HL-60 (cell line): ENCODE data around the gene FAM43B.

Source experiments
- GABPA ChIP-seq: IDR thresholded peaks from 2 replicates; pipeline ENCODE4 v1.6.1; 2012; ENCODE audit warnings: low read depth
- POLR2AphosphoS5 ChIP-seq: IDR thresholded peaks from 2 replicates; pipeline ENCODE4 v1.6.1; 2012; ENCODE audit warnings: low read depth
- TF ChIP-seq, protein P1 (sequence below): IDR thresholded peaks from 2 replicates; pipeline ENCODE4 v1.6.1; 2012; ENCODE audit warnings: low read depth; ENCODE audit not compliant: insufficient replicate concordance
- TF ChIP-seq, protein P2 (sequence below): IDR thresholded peaks from one replicate; pipeline ENCODE4 v1.5.1; 2011; ENCODE audit warnings: low read length, control low read depth, inconsistent platforms; ENCODE audit not compliant: insufficient read depth

DNA sequence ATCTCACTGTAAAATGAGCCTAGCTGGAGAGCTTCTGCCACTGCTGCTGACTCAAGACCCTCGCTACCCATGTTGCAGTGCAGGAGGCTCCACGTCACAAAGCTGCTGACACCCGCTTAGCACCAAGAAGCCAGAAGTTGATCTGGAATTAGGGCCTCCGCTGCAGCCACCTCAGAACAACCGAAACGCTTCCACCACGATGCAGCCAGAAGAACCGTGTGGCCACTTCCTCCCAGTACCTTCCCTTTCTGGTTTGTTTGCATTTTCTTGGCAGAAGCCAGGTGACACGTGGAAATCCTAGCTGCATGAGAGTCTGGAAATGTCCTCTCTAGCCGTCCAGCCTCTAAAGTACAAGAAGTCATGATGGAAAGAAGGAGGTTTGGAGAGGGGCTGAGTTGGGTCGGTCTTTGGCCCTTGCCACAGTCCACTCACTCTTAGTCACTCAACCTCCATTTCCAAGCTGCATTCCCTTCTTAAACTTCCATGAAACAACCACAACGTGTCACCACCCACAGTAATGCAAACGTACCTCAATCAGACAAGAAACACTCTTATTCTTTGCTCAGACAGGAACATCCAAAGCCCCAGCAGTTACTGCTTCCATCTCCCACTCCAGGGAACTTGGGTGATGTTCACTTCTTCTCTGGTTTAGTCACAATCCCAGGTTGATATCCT, 26.5 kb downstream of the FAM43B start:
- TF ChIP-seq, protein P1, sequence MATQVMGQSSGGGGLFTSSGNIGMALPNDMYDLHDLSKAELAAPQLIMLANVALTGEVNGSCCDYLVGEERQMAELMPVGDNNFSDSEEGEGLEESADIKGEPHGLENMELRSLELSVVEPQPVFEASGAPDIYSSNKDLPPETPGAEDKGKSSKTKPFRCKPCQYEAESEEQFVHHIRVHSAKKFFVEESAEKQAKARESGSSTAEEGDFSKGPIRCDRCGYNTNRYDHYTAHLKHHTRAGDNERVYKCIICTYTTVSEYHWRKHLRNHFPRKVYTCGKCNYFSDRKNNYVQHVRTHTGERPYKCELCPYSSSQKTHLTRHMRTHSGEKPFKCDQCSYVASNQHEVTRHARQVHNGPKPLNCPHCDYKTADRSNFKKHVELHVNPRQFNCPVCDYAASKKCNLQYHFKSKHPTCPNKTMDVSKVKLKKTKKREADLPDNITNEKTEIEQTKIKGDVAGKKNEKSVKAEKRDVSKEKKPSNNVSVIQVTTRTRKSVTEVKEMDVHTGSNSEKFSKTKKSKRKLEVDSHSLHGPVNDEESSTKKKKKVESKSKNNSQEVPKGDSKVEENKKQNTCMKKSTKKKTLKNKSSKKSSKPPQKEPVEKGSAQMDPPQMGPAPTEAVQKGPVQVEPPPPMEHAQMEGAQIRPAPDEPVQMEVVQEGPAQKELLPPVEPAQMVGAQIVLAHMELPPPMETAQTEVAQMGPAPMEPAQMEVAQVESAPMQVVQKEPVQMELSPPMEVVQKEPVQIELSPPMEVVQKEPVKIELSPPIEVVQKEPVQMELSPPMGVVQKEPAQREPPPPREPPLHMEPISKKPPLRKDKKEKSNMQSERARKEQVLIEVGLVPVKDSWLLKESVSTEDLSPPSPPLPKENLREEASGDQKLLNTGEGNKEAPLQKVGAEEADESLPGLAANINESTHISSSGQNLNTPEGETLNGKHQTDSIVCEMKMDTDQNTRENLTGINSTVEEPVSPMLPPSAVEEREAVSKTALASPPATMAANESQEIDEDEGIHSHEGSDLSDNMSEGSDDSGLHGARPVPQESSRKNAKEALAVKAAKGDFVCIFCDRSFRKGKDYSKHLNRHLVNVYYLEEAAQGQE = no peak
- TF ChIP-seq, protein P2, sequence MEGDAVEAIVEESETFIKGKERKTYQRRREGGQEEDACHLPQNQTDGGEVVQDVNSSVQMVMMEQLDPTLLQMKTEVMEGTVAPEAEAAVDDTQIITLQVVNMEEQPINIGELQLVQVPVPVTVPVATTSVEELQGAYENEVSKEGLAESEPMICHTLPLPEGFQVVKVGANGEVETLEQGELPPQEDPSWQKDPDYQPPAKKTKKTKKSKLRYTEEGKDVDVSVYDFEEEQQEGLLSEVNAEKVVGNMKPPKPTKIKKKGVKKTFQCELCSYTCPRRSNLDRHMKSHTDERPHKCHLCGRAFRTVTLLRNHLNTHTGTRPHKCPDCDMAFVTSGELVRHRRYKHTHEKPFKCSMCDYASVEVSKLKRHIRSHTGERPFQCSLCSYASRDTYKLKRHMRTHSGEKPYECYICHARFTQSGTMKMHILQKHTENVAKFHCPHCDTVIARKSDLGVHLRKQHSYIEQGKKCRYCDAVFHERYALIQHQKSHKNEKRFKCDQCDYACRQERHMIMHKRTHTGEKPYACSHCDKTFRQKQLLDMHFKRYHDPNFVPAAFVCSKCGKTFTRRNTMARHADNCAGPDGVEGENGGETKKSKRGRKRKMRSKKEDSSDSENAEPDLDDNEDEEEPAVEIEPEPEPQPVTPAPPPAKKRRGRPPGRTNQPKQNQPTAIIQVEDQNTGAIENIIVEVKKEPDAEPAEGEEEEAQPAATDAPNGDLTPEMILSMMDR = no peak
- TF ChIP-seq POLR2AphosphoS5 = no peak
- no peak for TF ChIP-seq GABPA
